Measurements from ENCODE around the gene LDB2.

Gene LDB2

GRCh38 chr4:16464651-16465050 lies 433.8 kb downstream of the LDB2 start:
- DNase-seq, result no peak

- DNase-seq, result no peak
Measured at GRCh38 chr4:16462656-16463055, 435.8 kb downstream of the LDB2 start.

GRCh38 chr4:16461362-16461761 lies 437.1 kb downstream of the LDB2 start:
- DNase-seq, result no peak

GRCh38 chr4:16457944-16458343 lies 440.5 kb downstream of the LDB2 start:
- no peak for DNase-seq
